ENCODE measurements around the gene SPNS1.
A peak's percentile ranks its signal among the peaks of the same experiment; 100 is the strongest.

Gene SPNS1

GRCh38 chr16:29029168-29029994 lies 54.8 kb downstream of the SPNS1 start:
- peak; percentile 16 for DNase-seq

- DNase-seq = no peak
Observed at GRCh38 chr16:29030086-29030840, 55.7 kb downstream of the SPNS1 start.

Measured in CD4-positive, alpha-beta T cell treated with Interferon gamma for 1 hour (primary cell).